ENCODE data around the gene MECP2.
"Not testable (repeated sequence)": the region's sequence is repeated elsewhere in the genome, so short reads cannot be mapped to it uniquely, and the experiment has no call there.

The MECP2 gene

GRCh38 chrX:154017766-154018517 lies 79.6 kb downstream of the MECP2 start:
- no peak for DNase-seq (ENCODE audit: low read depth)

DNA sequence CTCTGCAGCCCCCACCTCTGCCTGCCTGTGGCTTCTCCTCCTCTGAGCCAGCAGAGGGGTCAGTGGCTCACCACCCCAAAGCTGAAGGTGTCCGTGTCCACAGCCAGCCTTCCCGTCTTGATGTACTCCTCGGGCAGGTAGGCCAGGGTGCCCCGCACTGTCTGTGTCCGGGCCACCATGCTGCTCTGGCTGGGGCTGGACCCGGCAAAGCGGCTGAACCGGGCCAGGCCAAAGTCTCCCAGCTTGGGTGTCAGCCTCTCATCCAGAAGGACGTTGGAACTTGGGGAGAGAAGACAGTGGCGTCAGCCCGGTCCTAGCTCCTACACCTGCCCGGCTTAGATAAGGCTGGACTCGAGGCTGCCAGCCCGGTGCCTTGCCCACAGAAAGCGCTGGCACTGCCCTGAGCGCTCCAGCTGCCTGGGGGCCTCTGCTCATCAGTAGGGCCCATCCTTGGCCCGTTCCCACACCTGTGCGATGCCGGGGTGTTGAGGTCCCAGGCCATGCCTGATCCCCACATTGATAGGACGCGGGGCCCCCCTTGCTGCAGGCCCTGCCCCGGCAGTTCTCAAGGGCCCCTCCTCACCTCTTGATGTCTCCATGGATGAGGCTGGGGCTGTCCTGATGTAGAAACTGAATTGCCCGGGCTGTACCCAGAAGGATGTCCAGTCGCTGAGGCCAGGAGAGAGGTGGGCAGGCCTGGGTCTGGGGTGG lies 81.0 kb downstream of the MECP2 start:
- DNase-seq (ENCODE audit: low read depth): no peak

GRCh38 chrX:154015581-154016264 lies 81.8 kb downstream of the MECP2 start:
- no peak for DNase-seq (ENCODE audit: low read depth)

GRCh38 chrX:154014429-154015380 lies 82.8 kb downstream of the MECP2 start:
- DNase-seq (ENCODE audit: low read depth): no peak

DNA sequence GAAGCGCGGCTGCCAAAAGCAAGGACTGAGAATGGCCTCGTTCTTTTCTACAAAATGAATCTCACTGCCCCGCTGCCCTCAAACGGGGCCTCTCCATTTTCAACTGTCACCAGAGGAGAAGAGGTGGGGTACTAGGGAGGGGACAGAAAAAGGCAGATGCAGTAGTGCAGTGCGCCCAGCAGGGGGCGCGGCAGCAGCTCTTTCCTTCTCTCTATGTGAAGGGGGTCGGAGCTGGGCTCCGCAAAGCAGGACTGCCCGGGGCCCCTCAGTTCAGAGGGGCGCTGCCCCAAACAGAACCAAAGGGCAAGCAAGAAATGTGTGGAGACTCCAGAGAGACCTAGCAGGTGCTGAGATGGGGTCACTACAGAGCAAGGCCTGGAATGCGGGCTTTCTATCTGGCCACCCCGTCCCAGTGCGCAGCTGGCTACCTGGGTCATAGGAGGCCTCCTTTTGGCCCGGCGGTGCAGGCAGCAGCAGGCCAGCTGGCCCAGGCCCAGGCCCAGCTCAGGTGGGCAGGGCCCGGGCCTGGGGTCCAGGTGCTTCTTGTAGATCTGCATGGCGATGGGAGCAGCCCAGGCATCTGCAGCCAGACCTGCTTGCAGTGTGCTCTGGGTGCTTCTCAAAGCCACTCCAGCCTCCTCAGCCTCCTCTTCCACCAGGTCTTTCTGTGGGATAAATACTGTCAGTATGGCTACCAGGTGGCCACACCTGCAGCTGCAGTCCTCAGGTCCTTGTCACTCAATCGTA lies 83.7 kb downstream of the MECP2 start:
- peak; percentile 20 for DNase-seq (ENCODE audit: low read depth)

GRCh38 chrX:154013001-154013421 lies 84.5 kb downstream of the MECP2 start:
- no peak for DNase-seq (ENCODE audit: low read depth)

DNA sequence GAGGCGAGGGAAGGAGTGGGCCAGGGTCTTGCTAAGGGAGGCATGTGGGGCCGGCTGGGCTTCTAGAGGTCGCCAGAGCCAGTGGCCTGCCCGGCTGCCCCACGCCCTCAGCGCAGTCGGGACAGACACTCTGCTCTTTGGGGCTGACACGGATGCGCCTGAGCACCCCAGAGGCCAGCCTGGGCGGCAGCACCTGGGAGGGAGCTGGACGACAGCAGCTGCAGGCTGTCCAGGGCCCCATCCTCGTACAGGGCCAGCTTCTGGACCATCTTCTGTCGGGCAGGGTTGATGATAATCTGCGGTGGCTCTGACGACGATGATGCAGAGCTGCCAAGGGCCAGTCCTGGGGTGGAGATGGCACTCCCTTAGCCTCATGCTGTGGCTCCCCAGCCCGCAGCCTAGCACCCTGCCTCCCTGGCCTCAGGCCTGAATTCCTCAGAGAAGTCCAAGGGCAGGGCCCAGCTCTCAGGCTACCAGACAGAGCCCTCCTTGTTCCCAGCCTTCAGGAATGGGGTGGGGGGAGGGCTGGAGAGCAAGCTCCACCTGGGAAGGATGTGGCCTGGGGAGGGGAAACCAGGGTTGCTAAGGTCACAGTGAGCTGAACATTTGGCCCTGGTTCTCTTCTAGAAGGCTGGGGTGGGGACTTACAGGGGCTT lies 85.1 kb downstream of the MECP2 start:
- DNase-seq (ENCODE audit: low read depth): no peak

- no peak for DNase-seq (ENCODE audit: low read depth)
These were observed 85.9 kb downstream of the MECP2 start for GRCh38 chrX:154011376-154012335.

GRCh38 chrX:154010330-154011087 lies 87.0 kb downstream of the MECP2 start:
- DNase-seq (ENCODE audit: low read depth): no peak

GRCh38 chrX:154008521-154008920 lies 89.0 kb downstream of the MECP2 start:
- no peak for DNase-seq (ENCODE audit: low read depth)

DNA sequence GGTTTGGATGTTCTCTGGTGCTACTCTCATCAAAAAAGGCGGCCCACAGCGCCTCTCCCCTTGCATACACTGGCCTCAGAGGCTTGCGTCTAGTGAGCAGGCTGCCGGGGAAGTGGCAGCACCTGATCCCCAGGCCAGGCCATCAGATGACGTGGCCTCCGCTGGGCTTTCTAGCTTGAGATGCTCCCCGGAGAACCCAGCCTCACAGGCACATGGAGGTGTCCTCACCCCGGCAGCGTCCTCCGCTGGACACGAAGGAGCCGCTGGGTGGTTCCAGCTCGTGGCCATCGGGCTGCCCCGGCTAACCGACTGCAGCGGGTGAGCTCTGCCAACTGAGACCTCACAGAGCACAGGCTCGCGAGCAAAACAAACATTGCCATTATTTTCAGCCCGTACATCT lies 90.6 kb downstream of the MECP2 start:
- DNase-seq (ENCODE audit: low read depth): no peak

GRCh38 chrX:154004315-154004714 lies 93.2 kb downstream of the MECP2 start:
- DNase-seq (ENCODE audit: low read depth): no peak

DNA sequence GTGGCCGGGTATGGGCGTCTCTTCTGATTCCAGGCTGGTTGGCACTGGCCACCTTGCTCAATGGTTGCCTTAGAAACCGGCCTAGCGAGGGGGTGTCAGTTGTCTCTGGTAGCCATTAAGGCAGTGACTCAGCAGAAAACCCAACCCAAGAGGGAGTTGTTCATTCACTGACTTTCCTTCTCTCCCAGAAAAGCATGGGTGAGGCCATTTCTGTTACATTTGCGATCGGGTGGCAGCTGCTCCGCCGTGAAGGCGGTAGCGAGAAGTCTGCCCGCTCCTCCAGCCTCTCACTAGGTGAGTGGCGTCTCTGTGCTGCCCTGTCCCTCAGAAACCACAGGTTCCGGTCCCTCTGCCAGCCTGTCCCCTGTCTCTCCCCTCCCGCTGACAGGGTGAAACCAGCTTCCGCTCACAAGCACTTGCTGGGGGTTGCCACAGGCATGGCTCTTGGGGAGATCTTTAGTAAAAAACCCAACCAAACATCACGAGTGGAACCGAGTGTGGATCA lies 95.2 kb downstream of the MECP2 start:
- DNase-seq (ENCODE audit: low read depth): no peak

GRCh38 chrX:154000051-154000450 lies 97.5 kb downstream of the MECP2 start:
- no peak for DNase-seq (ENCODE audit: low read depth)

DNA sequence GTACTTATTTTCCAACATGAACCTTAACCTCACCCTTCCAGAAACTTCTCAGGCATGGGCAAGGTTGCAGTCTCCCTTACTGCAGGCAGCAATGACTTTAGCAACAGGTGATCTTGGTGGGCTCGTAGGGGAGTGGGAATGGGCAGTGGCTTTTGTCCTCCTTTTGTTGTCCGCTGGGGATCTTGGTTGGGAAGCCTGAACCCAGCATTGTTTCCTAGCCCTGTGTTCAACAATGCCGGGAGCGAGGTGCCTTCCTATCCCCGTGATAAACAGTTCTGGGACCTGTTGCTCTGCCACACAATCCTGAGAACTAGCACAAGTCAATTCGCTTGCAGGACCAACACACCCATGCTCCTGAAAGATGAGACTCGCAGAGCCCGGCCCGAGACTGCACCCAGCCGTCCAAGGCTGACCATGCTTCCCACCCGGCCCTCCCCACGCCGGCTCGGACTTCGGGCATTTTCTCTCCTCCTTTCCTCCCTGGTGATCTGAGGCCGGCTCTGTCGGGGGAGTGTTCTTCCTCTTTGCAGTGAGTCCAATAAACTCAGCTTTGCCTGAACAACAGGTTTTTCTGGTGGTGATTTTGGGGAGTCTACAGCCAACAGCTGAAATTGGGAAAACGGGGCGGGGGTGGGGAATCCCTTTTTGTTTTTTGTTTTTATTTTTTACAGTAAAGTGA lies 98.0 kb downstream of the MECP2 start:
- DNase-seq (ENCODE audit: low read depth): no peak

DNA sequence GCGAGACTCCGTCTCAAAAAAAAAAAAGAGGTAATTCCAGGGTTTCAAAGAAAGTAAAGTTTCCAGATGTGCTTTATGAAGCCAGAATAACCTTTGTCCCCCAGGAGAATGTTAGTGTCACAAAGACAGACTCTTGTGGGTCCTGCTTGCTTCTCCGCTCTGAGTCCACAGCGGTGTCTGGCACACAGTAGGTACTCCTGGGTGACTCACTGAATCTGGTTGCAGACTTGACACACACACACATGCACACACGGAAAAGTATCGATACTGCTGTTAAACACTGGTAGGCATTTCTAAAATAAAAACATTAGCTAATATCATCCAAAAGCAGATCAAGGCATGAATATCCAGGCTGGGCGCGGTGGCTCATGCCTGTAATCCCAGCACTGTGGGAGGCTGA lies 102.0 kb downstream of the MECP2 start:
- DNase-seq (ENCODE audit: low read depth): no peak

- not testable (repeated sequence) for DNase-seq (ENCODE audit: low read depth)
These were observed 103.1 kb downstream of the MECP2 start for GRCh38 chrX:153994398-153994797.

DNA sequence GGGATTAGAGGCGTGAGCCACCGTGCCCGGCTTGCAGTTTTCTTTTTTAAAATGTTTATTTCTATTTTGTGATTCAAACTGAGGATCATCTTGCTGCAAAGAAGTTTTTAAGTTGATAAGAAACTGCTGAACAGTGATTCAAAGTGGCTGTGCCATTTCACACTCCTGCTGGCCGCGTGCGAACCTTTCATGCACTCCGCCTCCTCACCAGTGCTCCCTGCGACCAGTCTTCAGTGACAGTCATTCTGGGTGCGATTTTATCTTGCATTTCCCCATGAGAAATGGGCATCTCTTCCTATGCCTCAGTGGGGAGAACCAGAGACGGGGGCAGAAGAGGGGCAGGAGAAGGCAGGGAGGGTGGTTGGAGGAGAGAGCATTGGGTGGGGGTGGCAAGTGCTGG lies 103.5 kb downstream of the MECP2 start:
- DNase-seq (ENCODE audit: low read depth): no peak

Data from stimulated activated CD4-positive, alpha-beta T cell treated with anti-CD3 and anti-CD28 coated beads, Interleukin-2, amount 100 ng/mL, for 4 hours (primary cell).